Pulmonary artery endothelial cell (primary cell): Measurements from ENCODE around the gene ZBTB48. TPM values are rescaled to one million over a fixed set of nuclear protein-coding genes. Genes with fewer than 3 reads are reported as not detected.
"Not testable (repeated sequence)": the region's sequence is repeated elsewhere in the genome, so short reads cannot be mapped to it uniquely, and the experiment has no call there.

ENCODE experiments used
- DNase-seq: peaks from one replicate; pipeline ENCODE4 v3.0.0-alpha.2; 2011; ENCODE audit warnings: low read depth, low spot score
- total RNA-seq: library from RNA; depleted of rRNA; stranded (reverse); fragments of >200 nt; gene quantifications from 2 replicates; pipeline ENCODE4 v1.2.3, GENCODE V29; 2014

The ZBTB48 gene
- total RNA-seq, 1 donor from 2014 or later, result 14.0 TPM

GRCh38 chr1:6591222-6591621 is 11.4 kb downstream of the ZBTB48 start:
- DNase-seq, result no peak

GRCh38 chr1:6591644-6592043 is 11.8 kb downstream of the ZBTB48 start:
- DNase-seq, result no peak

- DNase-seq, result no peak
These were observed 12.6 kb downstream of the ZBTB48 start for GRCh38 chr1:6592441-6592840.

- DNase-seq, result no peak
These were observed 13.2 kb downstream of the ZBTB48 start for GRCh38 chr1:6592865-6593593.

- no peak for DNase-seq
These were observed 14.0 kb downstream of the ZBTB48 start for GRCh38 chr1:6593810-6594209.

- no peak for DNase-seq
These were observed 15.4 kb downstream of the ZBTB48 start for GRCh38 chr1:6594977-6595740.

GRCh38 chr1:6596351-6596750 is 16.6 kb downstream of the ZBTB48 start:
- DNase-seq, result no peak

GRCh38 chr1:6596886-6597776 is 17.3 kb downstream of the ZBTB48 start:
- DNase-seq, result no peak

GRCh38 chr1:6597777-6598131 is 18.0 kb downstream of the ZBTB48 start:
- DNase-seq, result no peak

GRCh38 chr1:6599141-6599975 is 19.6 kb downstream of the ZBTB48 start:
- DNase-seq, result no peak

GRCh38 chr1:6599991-6600390 is 20.2 kb downstream of the ZBTB48 start:
- DNase-seq, result not testable (repeated sequence)

GRCh38 chr1:6600410-6601048 is 20.7 kb downstream of the ZBTB48 start:
- DNase-seq, result no peak

GRCh38 chr1:6601049-6601922 is 21.5 kb downstream of the ZBTB48 start:
- DNase-seq, result no peak

GRCh38 chr1:6601923-6602668 is 22.3 kb downstream of the ZBTB48 start:
- DNase-seq, result no peak

GRCh38 chr1:6602669-6603237 is 23.0 kb downstream of the ZBTB48 start, which contains the start of gene KLHL21:
Gene KLHL21 (minus strand): TSS chr1:6602869. CDS start chr1:6602817, 52 bp downstream.
- no peak for DNase-seq

- no peak for DNase-seq
These were observed 23.6 kb downstream of the ZBTB48 start for GRCh38 chr1:6603238-6603914.

- DNase-seq, result peak; percentile 81
These were observed 24.2 kb downstream of the ZBTB48 start for GRCh38 chr1:6603915-6604558.
